Prostate gland (tissue), 2 donors: ENCODE measurements around the gene DIP2B. TPM values are rescaled to one million over a fixed set of nuclear protein-coding genes. Genes with fewer than 3 reads are reported as not detected.

Experiments
- DNase-seq: peaks from one replicate; pipeline ENCODE4 v3.0.0-alpha.2; 2019; ENCODE audit warnings: low spot score
- H3K27ac ChIP-seq, 2 donors: fragments of 200-600 bp; sonication (generic); 2 replicates each; pipeline ENCODE4 v1.5.1; 2017 to 2019
- H3K27me3 ChIP-seq: fragments of 200-600 bp; sonication (generic); replicated peaks from 2 replicates; pipeline ENCODE4 v1.5.1; 2019; ENCODE audit not compliant: insufficient read depth
- H3K36me3 ChIP-seq, 2 donors: fragments of 200-600 bp; sonication (generic); 1 replicate in 1 of 2; 2 replicates in 1 of 2; pipeline versions ENCODE4 v1.5.1 to v1.8.1; 2017 to 2019
- H3K4me1 ChIP-seq: fragments of 200-600 bp; sonication (generic); replicated peaks from 2 replicates; pipeline ENCODE4 v1.5.1; 2019
- H3K4me3 ChIP-seq, 2 donors: fragments of 200-600 bp; sonication (generic); 2 replicates each; pipeline ENCODE4 v1.5.1; 2017 to 2019
- H3K9me3 ChIP-seq: fragments of 200-600 bp; sonication (generic); 2 replicates; pipeline ENCODE4 v1.5.1; 2017
- POLR2A ChIP-seq: fragments of 450-650 bp; IDR thresholded peaks from one replicate; pipeline ENCODE4 v1.6.1; 2016; ENCODE audit warnings: antibody characterized with exemption, mild to moderate bottlenecking
- POLR2AphosphoS5 ChIP-seq: sonication (generic); formaldehyde crosslinking; IDR thresholded peaks from one replicate; pipeline ENCODE4 v1.6.1; 2017; ENCODE audit warnings: antibody characterized with exemption
- WGBS: methylation state at CpG from one replicate; pipeline ENCODE4 v1.1.5; 2018; 5-methylcytosine and 5-hydroxymethylcytosine counted together
- intact Hi-C: fragments of 100-400 bp; cut with DNase I; formaldehyde crosslinking; loops from one replicate; pipeline ENCODE4 v1.14.2; 2022
- total RNA-seq, 2 donors: library from RNA; depleted of rRNA; stranded (reverse); fragments of >200 nt; gene quantifications; one replicate each; pipeline ENCODE4 v1.1.0, GENCODE V29; 2016
- TF ChIP-seq, protein P1 (sequence below), 4 experiments: fragments of 200-600 bp in 2 of 4; fragments of 450-650 bp in 2 of 4; sonication (generic) in 2 of 4; IDR thresholded peaks; 1 replicate in 3 of 4; 2 replicates in 1 of 4; pipeline ENCODE4 v1.5.1; 2016 to 2019; ENCODE audit warnings: antibody characterized with exemption in 4 of 4, mild to moderate bottlenecking in 2 of 4, moderate library complexity in 2 of 4

Gene DIP2B
- total RNA-seq, 2 donors from 2014 or later: 23.2 to 56.3 TPM

DNA sequence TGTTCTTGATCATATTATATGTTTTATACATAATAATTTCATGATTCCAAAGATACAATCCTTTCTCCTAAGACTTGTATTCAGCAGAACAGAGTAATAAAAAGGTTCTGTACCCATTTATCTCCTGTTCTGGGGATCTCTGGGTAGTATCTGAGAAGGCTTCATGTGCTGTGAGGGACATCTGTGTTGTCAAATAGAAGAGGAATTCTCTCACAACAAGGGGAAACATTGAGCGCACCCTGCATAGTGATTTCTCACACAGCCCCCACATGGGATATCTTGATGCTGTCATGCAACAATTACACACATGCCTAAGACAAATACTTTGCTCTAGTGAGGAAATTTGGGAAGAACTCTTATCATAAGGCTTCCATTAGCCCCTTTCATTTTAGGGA is 157.3 kb downstream of the DIP2B start:
- no peak for DNase-seq
- Histone ChIP-seq H3K27me3 (no peaks in the 10 kb centered on the region), H3K4me1 (no peaks in the 10 kb centered on the region), H3K36me3 (no peaks in the 10 kb centered on the region), H3K4me3 (no peak overlapping the region), H3K27ac (no peak overlapping the region), H3K9me3 (no peaks in the 10 kb centered on the region)
- intact Hi-C loops: no loop called here
- WGBS: 100% methylated on average over 1 of the region's 1 CpG
- TF ChIP-seq POLR2AphosphoS5 (no peak), POLR2A (no peak)
- TF ChIP-seq, protein P1, sequence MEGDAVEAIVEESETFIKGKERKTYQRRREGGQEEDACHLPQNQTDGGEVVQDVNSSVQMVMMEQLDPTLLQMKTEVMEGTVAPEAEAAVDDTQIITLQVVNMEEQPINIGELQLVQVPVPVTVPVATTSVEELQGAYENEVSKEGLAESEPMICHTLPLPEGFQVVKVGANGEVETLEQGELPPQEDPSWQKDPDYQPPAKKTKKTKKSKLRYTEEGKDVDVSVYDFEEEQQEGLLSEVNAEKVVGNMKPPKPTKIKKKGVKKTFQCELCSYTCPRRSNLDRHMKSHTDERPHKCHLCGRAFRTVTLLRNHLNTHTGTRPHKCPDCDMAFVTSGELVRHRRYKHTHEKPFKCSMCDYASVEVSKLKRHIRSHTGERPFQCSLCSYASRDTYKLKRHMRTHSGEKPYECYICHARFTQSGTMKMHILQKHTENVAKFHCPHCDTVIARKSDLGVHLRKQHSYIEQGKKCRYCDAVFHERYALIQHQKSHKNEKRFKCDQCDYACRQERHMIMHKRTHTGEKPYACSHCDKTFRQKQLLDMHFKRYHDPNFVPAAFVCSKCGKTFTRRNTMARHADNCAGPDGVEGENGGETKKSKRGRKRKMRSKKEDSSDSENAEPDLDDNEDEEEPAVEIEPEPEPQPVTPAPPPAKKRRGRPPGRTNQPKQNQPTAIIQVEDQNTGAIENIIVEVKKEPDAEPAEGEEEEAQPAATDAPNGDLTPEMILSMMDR (IDR thresholded peaks at IDR 0.05): no peak

DNA sequence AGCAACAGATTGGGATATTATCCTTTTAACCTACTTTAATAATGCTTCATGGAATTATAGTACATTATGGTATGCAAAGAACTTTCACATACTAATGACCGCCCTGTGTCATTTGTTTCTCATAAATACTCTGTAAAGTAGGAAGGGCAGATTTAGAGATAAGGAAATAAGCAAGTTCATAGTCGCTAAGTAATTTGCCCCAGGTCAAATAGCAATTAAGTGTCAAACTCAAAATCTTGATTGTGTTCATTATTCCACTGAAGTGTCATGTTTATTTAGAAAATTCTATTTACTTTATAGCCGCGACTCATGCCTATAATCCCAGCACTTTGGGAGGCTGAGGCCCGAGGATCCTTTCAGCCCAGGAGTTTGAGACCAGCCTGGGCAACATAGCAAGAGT is 160.4 kb downstream of the DIP2B start:
- Histone ChIP-seq H3K36me3 (no peaks in the 10 kb centered on the region), H3K27me3 (no peaks in the 10 kb centered on the region), H3K4me3 (no peak overlapping the region), H3K4me1 (no peaks in the 10 kb centered on the region), H3K27ac (no peak overlapping the region), H3K9me3 (no peaks in the 10 kb centered on the region)
- TF ChIP-seq, protein P1 (IDR thresholded peaks at IDR 0.05): no peak
- no peak for TF ChIP-seq POLR2A
- TF ChIP-seq POLR2AphosphoS5: no peak
- no peak for DNase-seq
- intact Hi-C loops: no loop called here
- 69% methylated on average over 5 of the region's 5 CpGs for WGBS

DNA sequence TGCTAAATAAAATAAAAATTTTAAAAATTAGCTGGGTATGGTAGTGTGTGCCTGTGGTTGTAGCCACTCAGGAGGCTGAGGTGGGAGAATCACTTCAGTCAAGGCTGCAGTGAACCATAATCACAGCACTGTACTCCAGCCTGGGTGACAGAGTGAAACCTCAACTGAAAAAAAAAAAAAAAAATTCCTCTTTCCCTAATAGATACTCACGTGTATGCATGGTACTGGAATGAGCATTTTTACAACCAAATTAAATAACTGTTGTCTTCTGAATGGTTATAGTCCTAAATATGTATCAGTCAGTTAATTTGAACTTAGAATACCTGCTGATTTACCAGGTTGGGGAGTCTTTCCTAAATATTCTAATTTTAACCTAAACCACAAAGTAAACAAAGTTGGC is 160.8 kb downstream of the DIP2B start:
- 61% methylated on average over 1 of the region's 1 CpG for WGBS
- intact Hi-C loops: no loop called here

DNA sequence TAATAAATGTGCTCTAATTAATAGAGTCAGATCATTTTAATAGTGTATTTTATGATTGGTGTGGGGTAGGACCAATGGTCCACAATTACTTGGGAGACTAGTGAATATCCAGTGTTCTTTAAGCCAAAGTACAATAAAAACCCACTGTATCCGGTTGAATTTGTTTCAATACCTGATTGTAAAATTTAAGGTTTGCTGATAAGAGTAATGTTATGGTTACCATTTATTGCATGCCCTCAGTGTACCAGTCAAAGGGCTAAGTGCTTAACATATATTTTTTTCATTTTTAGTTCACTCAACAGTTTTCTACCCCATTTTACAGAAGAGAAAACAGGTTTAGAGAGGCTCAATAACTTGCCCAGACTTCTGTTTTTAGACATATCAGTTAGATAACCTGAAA is 161.2 kb downstream of the DIP2B start:
- Histone ChIP-seq H3K27ac (no peak overlapping the region), H3K36me3 (no peaks in the 10 kb centered on the region), H3K9me3 (no peaks in the 10 kb centered on the region), H3K4me3 (no peak overlapping the region), H3K27me3 (no peaks in the 10 kb centered on the region), H3K4me1 (no peaks in the 10 kb centered on the region)
- TF ChIP-seq, protein P1 (IDR thresholded peaks at IDR 0.05): no peak
- TF ChIP-seq POLR2A (no peak), POLR2AphosphoS5 (no peak)
- DNase-seq: no peak
- intact Hi-C loops: no loop called here
- 89% methylated on average over 1 of the region's 1 CpG for WGBS

More for the DNA sequence above, 160.8 kb downstream of the DIP2B start:
- H3K36me3 ChIP-seq: no peaks in the 10 kb centered on the region
- TF ChIP-seq POLR2A: no peak
- no peak for TF ChIP-seq POLR2AphosphoS5
- TF ChIP-seq, protein P1 (IDR thresholded peaks at IDR 0.05): no peak
- DNase-seq: no peak
- no peaks in the 10 kb centered on the region for H3K4me1 ChIP-seq
- no peak overlapping the region for H3K27ac ChIP-seq
- no peak overlapping the region for H3K4me3 ChIP-seq
- H3K27me3 ChIP-seq: no peaks in the 10 kb centered on the region
- H3K9me3 ChIP-seq: no peaks in the 10 kb centered on the region

GRCh38 chr12:50672158-50672557 is 167.4 kb downstream of the DIP2B start:
- DNase-seq: no peak
- intact Hi-C loops: no loop called here
- Histone ChIP-seq H3K27me3 (no peaks in the 10 kb centered on the region), H3K27ac (no peak overlapping the region), H3K4me3 (no peak overlapping the region), H3K36me3 (no peaks in the 10 kb centered on the region), H3K9me3 (no peaks in the 10 kb centered on the region), H3K4me1 (no peaks in the 10 kb centered on the region)
- WGBS: 79% methylated on average over 3 of the region's 3 CpGs
- no peak for TF ChIP-seq POLR2A
- TF ChIP-seq, protein P1 (IDR thresholded peaks at IDR 0.05): no peak
- TF ChIP-seq POLR2AphosphoS5: no peak
